ENCODE measurements around the gene ADGRB2.

ADGRB2 gene

GRCh38 chr1:31764312-31765040, at the start of gene ADGRB2:
TSS of gene ADGRB2 (minus strand) at chr1:31764340. CDS start at chr1:31757221, 7,119 bp downstream.
- peak; percentile 48 for DNase-seq

GRCh38 chr1:31812158-31812829, 48.2 kb upstream of the ADGRB2 start:
- DNase-seq, result no peak

- DNase-seq, result peak; percentile 82
Observed at GRCh38 chr1:31811605-31812004, 47.5 kb upstream of the ADGRB2 start.

GRCh38 chr1:31809698-31810097, 45.6 kb upstream of the ADGRB2 start:
- no peak for DNase-seq

- no peak for DNase-seq
Observed at GRCh38 chr1:31807273-31808048, 43.3 kb upstream of the ADGRB2 start.

- no peak for DNase-seq
Observed at GRCh38 chr1:31805318-31805717, 41.2 kb upstream of the ADGRB2 start.

- no peak for DNase-seq
Observed at GRCh38 chr1:31804098-31804497, 40.0 kb upstream of the ADGRB2 start.

GRCh38 chr1:31803610-31804009, 39.5 kb upstream of the ADGRB2 start:
- no peak for DNase-seq

- no peak for DNase-seq
Observed at GRCh38 chr1:31802190-31803150, 38.3 kb upstream of the ADGRB2 start.

GRCh38 chr1:31801458-31801857, 37.3 kb upstream of the ADGRB2 start:
- no peak for DNase-seq

- DNase-seq, result no peak
Observed at GRCh38 chr1:31800674-31800967, 36.5 kb upstream of the ADGRB2 start.

- DNase-seq, result no peak
Observed at GRCh38 chr1:31799895-31800673, 35.9 kb upstream of the ADGRB2 start.

- no peak for DNase-seq
Observed at GRCh38 chr1:31799196-31799894, 35.2 kb upstream of the ADGRB2 start.

- no peak for DNase-seq
Observed at GRCh38 chr1:31798433-31799195, 34.5 kb upstream of the ADGRB2 start.

GRCh38 chr1:31798086-31798432, 33.9 kb upstream of the ADGRB2 start:
- DNase-seq, result no peak

- DNase-seq, result no peak
Observed at GRCh38 chr1:31797216-31797615, 33.1 kb upstream of the ADGRB2 start.

- DNase-seq, result no peak
Observed at GRCh38 chr1:31796707-31797106, 32.6 kb upstream of the ADGRB2 start.

GRCh38 chr1:31795801-31796621, 31.9 kb upstream of the ADGRB2 start:
- peak; percentile 44 for DNase-seq

GRCh38 chr1:31795096-31795675, 31.0 kb upstream of the ADGRB2 start:
- DNase-seq, result no peak

All from NCI-H146 (cell line).